Psoas muscle (tissue), 8 donors: ENCODE results near the gene INPP5J. TPM values are rescaled to one million over a fixed set of nuclear protein-coding genes. Genes with fewer than 3 reads are reported as not detected.
A peak's percentile ranks its signal among the peaks of the same experiment; 100 is the strongest.

ENCODE experiments used
- ATAC-seq, 4 donors: fragments of 200-7000 bp; cut with Tn5 transposase; one replicate each; pipeline ENCODE4 v1.9.1; 2020; ENCODE audit warnings: moderate library complexity in 3 of 4, mild to moderate bottlenecking in 2 of 4
- DNase-seq, 2 donors: peaks; one replicate each; pipeline ENCODE4 v3.0.0-alpha.2; 2020
- H3K27ac ChIP-seq: fragments of 200-600 bp; one replicate; pipeline ENCODE4 v1.8.0; 2022
- H3K27me3 ChIP-seq, 3 donors: fragments of 200-600 bp in 1 of 3; one replicate each; pipeline versions ENCODE4 v1.6.1 to v1.8.0; 2013 to 2022; ENCODE audit warnings: low read length in 2 of 3, mild to moderate bottlenecking in 2 of 3, moderate library complexity in 1 of 3; ENCODE audit not compliant: insufficient read depth in 3 of 3
- H3K36me3 ChIP-seq, 2 donors: fragments of 200-600 bp in 1 of 2; one replicate each; pipeline versions ENCODE4 v1.6.1 to v1.8.0; 2013 to 2022; ENCODE audit warnings: low read depth in 1 of 2, mild to moderate bottlenecking in 1 of 2, moderate library complexity in 1 of 2; ENCODE audit not compliant: insufficient read depth in 1 of 2
- H3K4me1 ChIP-seq: fragments of 200-600 bp; one replicate; pipeline ENCODE4 v1.8.0; 2022
- H3K4me3 ChIP-seq: fragments of 200-600 bp; one replicate; pipeline ENCODE4 v1.8.0; 2022; ENCODE audit warnings: mild to moderate bottlenecking
- H3K9me3 ChIP-seq: fragments of 200-600 bp; one replicate; pipeline ENCODE4 v1.8.0; 2022
- CTCF ChIP-seq: fragments of 200-600 bp; IDR thresholded peaks from one replicate; pipeline ENCODE4 v1.8.0; 2022; ENCODE audit warnings: antibody characterized with exemption
- WGBS, 3 donors: extraction: QIAGEN DNeasy Blood & Tissue Kit; methylation state at CpG; one replicate each; pipeline versions ENCODE4 v1.1.6 to v1.1.7; 2013; 5-methylcytosine and 5-hydroxymethylcytosine counted together
- intact Hi-C, 2 donors: fragments of 100-400 bp; cut with DNase I; formaldehyde crosslinking; loops; one replicate each; pipeline versions ENCODE4 v1.11.0 to v1.14.2; 2022
- polyA plus RNA-seq, 3 donors: library from polyadenylated mRNA; stranded (reverse); fragments of 200-250 nt; gene quantifications; one replicate each; pipeline ENCODE4 v1.2.3, GENCODE V29; 2013
- total RNA-seq, 4 donors: library from RNA; stranded (reverse); fragmentation: NEBNext Ultra II Directional in 2 of 4; extraction: Animal tissue kit (Norgen Biotek cat#: 25700) in 2 of 4; gene quantifications; one replicate each; pipeline versions ENCODE4 v1.2.1 to v1.2.4, GENCODE V29; 2021 to 2023
- donor health status: healthy with polysubstance abuse.
- donor health status: DM: no; HTN: no; CAD: no; lungs with moderate emphysema.
- donor health status: Bipolar disorder and iron deficiency.
- donor health status: healthy.
- donor health status: DM: yes; HTN: yes; CAD: no.
- donor health status: DM: no; HTN: no; CAD: no.
- donor health status: DM: no; HTN: no; CAD: no.
- donor health status: DM: yes; HTN: yes; CAD: no.

INPP5J gene
- total and polyA plus RNA-seq, 7 donors = 0.14 to 4.4 (median 1.3) TPM

GRCh38 chr22:31081963-31082605, 40.7 kb upstream of the INPP5J start:
- peak in 1 of 2 donors; percentile 12 for DNase-seq
- Histone ChIP-seq H3K36me3 (no peaks in the 10 kb centered on the region), H3K27me3 (no peaks in the 10 kb centered on the region), H3K4me3 (peak overlapping the region; percentile 89), H3K4me1 (peaks cover 27% of the 10 kb centered on the region), H3K27ac (peak overlapping the region; percentile 94), H3K9me3 (no peaks in the 10 kb centered on the region)
- intact Hi-C loops = loop anchor here (2.0 to 10.0 kb wide), 4 partner anchors 37 to 153 kb away; partner anchors contain the start of genes MORC2 (in 1 of the 2) and TUG1 (in 1 of the 2)
- no peak for ATAC-seq
- TF ChIP-seq CTCF = no peak
- 50 to 74% (median 57%) methylated on average over 6 of the region's 6 CpGs for WGBS, 3 donors

- peak; percentile 67 to 83 for DNase-seq
- peaks cover 30% of the 10 kb centered on the region for H3K4me1 ChIP-seq
These were observed 40.0 kb upstream of the INPP5J start for GRCh38 chr22:31082606-31083376.

GRCh38 chr22:31083377-31083768, 39.4 kb upstream of the INPP5J start:
- no peak for ATAC-seq
- intact Hi-C loops = loop anchor here (2.0 to 10.0 kb wide), 4 partner anchors 39 to 151 kb away; partner anchors contain the start of genes MORC2 (in 1 of the 2) and TUG1 (in 1 of the 2)
- no peak for TF ChIP-seq CTCF
- Histone ChIP-seq H3K27me3 (no peaks in the 10 kb centered on the region), H3K9me3 (no peaks in the 10 kb centered on the region), H3K27ac (peak overlapping the region; percentile 94), H3K4me3 (peak overlapping the region; percentile 89), H3K4me1 (peaks cover 30% of the 10 kb centered on the region), H3K36me3 (peaks cover 0 to 8% of the 10 kb centered on the region in 2 donors)
- DNase-seq = peak in 1 of 2 donors; percentile 14
- 42 to 88% (median 65%) methylated on average over 3 of the region's 3 CpGs for WGBS, 3 donors

More at GRCh38 chr22:31082606-31083376, 40.0 kb upstream of the INPP5J start:
- Histone ChIP-seq H3K27ac (peak overlapping the region; percentile 94), H3K9me3 (no peaks in the 10 kb centered on the region), H3K27me3 (no peaks in the 10 kb centered on the region), H3K4me3 (peak overlapping the region; percentile 89), H3K36me3 (peaks cover 0 to 3% of the 10 kb centered on the region in 2 donors)
- peak; percentile 15 to 50 (median 24) for ATAC-seq
- peak; percentile 55 for TF ChIP-seq CTCF
- intact Hi-C loops = loop anchor here (2.0 to 10.0 kb wide), 4 partner anchors 38 to 152 kb away; partner anchors contain the start of genes MORC2 (in 1 of the 2) and TUG1 (in 1 of the 2)
- 63 to 65% (median 65%) methylated on average over 11 of the region's 11 CpGs for WGBS, 3 donors

- H3K4me1 ChIP-seq = peaks cover 30% of the 10 kb centered on the region
- peaks cover 0 to 15% of the 10 kb centered on the region in 2 donors for H3K36me3 ChIP-seq
- intact Hi-C loops = loop anchor here (2.0 to 10.0 kb wide), 5 partner anchors 39 to 151 kb away; partner anchors contain the start of genes MORC2 (in 2 of the 2) and TUG1 (in 2 of the 2)
- peak overlapping the region; percentile 89 for H3K4me3 ChIP-seq
- WGBS, 3 donors = 13 to 24% (median 14%) methylated on average over 18 of the region's 18 CpGs
- DNase-seq = peak in 1 of 2 donors; percentile 53
- ATAC-seq = peak in 3 of 4 donors; percentile 2 to 16 (median 4)
- no peak for TF ChIP-seq CTCF
- H3K9me3 ChIP-seq = no peaks in the 10 kb centered on the region
- no peaks in the 10 kb centered on the region for H3K27me3 ChIP-seq
- H3K27ac ChIP-seq = peak overlapping the region; percentile 94
These were observed 38.6 kb upstream of the INPP5J start for GRCh38 chr22:31083923-31084810.
